ENCODE measurements around the gene RFX7.

Gene RFX7

GRCh38 chr15:56244038-56244810 lies 545 bp upstream of the RFX7 start:
- DNase-seq = peak; percentile 81

- DNase-seq = no peak
These were observed 1.0 kb downstream of the RFX7 start for GRCh38 chr15:56242576-56243162.

- no peak for DNase-seq
These were observed 2.1 kb downstream of the RFX7 start for GRCh38 chr15:56241374-56242105.

GRCh38 chr15:56240390-56240789 lies 3.3 kb downstream of the RFX7 start:
- DNase-seq = no peak

GRCh38 chr15:56236197-56236596 lies 7.5 kb downstream of the RFX7 start:
- no peak for DNase-seq

GRCh38 chr15:56234804-56235203 lies 8.9 kb downstream of the RFX7 start:
- DNase-seq = no peak

GRCh38 chr15:56233549-56233948 lies 10.1 kb downstream of the RFX7 start:
- DNase-seq = no peak

GRCh38 chr15:56232058-56232457 lies 11.6 kb downstream of the RFX7 start:
- no peak for DNase-seq

- no peak for DNase-seq
These were observed 14.8 kb downstream of the RFX7 start for GRCh38 chr15:56228854-56229253.

GRCh38 chr15:56228352-56228751 lies 15.3 kb downstream of the RFX7 start:
- no peak for DNase-seq

- no peak for DNase-seq
These were observed 15.9 kb downstream of the RFX7 start for GRCh38 chr15:56227780-56228179.

- DNase-seq = no peak
These were observed 16.4 kb downstream of the RFX7 start for GRCh38 chr15:56227306-56227705.

- DNase-seq = no peak
These were observed 18.2 kb downstream of the RFX7 start for GRCh38 chr15:56225520-56225919.

- no peak for DNase-seq
These were observed 21.4 kb downstream of the RFX7 start for GRCh38 chr15:56222302-56222701.

- DNase-seq = no peak
These were observed 26.3 kb downstream of the RFX7 start for GRCh38 chr15:56217341-56217740.

GRCh38 chr15:56215769-56216168 lies 27.9 kb downstream of the RFX7 start:
- DNase-seq = peak; percentile 91

GRCh38 chr15:56211960-56212550 lies 31.6 kb downstream of the RFX7 start:
- DNase-seq = no peak

- no peak for DNase-seq
These were observed 32.6 kb downstream of the RFX7 start for GRCh38 chr15:56211064-56211463.

- DNase-seq = no peak
These were observed 35.0 kb downstream of the RFX7 start for GRCh38 chr15:56208641-56209155.

GRCh38 chr15:56208185-56208584 lies 35.5 kb downstream of the RFX7 start:
- peak; percentile 43 for DNase-seq

GRCh38 chr15:56207711-56208110 lies 36.0 kb downstream of the RFX7 start:
- no peak for DNase-seq

GRCh38 chr15:56207092-56207491 lies 36.6 kb downstream of the RFX7 start:
- no peak for DNase-seq

Data from NCI-H226 (cell line).